ENCODE measurements around the gene PDLIM5.

- TF ChIP-seq CTCF (IDR thresholded peaks at IDR 0.05 in 4 of 5, conservative IDR thresholded peaks at IDR 0.05 in 1 of 5) (no peak), POLR2A (IDR thresholded peaks at IDR 0.05) (no peak)
These were observed 163.7 kb downstream of the PDLIM5 start for GRCh38 chr4:94615451-94615850.
